ENCODE results near the gene CSNK1E.

The CSNK1E gene

GRCh38 chr22:38246046-38246658 lies 71.1 kb downstream of the CSNK1E start:
- H3K79me2 ChIP-seq, result peaks cover 4% of the 10 kb centered on the region
- H3K9ac ChIP-seq, result no peak overlapping the region
- H2AFZ ChIP-seq, result no peak overlapping the region
- H3K36me3 ChIP-seq (ENCODE audit: control insufficient read depth, insufficient read depth, low read length), result no peaks in the 10 kb centered on the region
- H3K27ac ChIP-seq, result no peak overlapping the region
- H3K4me1 ChIP-seq, result no peaks in the 10 kb centered on the region
- no peaks in the 10 kb centered on the region for H3K9me3 ChIP-seq (ENCODE audit: control insufficient read depth, low read length)
- no peak overlapping the region for H3K4me3 ChIP-seq (ENCODE audit: low read depth, low read length)
- TF ChIP-seq CTCF (IDR thresholded peaks at IDR 0.05), result no peak
- H3K27me3 ChIP-seq (ENCODE audit: control insufficient read depth, insufficient read depth, low read length), result no peaks in the 10 kb centered on the region
- no peak overlapping the region for H3K4me2 ChIP-seq (ENCODE audit: low read length)

- Histone ChIP-seq H3K79me2 (peaks cover 3% of the 10 kb centered on the region), H3K9ac (no peak overlapping the region), H3K27me3 (ENCODE audit: control insufficient read depth, insufficient read depth, low read length) (no peaks in the 10 kb centered on the region), H3K4me2 (ENCODE audit: low read length) (no peak overlapping the region), H3K36me3 (ENCODE audit: control insufficient read depth, insufficient read depth, low read length) (no peaks in the 10 kb centered on the region), H3K27ac (no peak overlapping the region), H3K4me1 (no peaks in the 10 kb centered on the region), H3K9me3 (ENCODE audit: control insufficient read depth, low read length) (no peaks in the 10 kb centered on the region), H2AFZ (no peak overlapping the region), H3K4me3 (ENCODE audit: low read depth, low read length) (no peak overlapping the region)
- no peak for TF ChIP-seq CTCF (IDR thresholded peaks at IDR 0.05)
Observed at GRCh38 chr22:38244106-38244505, 73.1 kb downstream of the CSNK1E start.

- H3K4me2 ChIP-seq (ENCODE audit: low read length), result no peak overlapping the region
- H3K79me2 ChIP-seq, result no peaks in the 10 kb centered on the region
- H2AFZ ChIP-seq, result no peak overlapping the region
- TF ChIP-seq CTCF (IDR thresholded peaks at IDR 0.05), result no peak
- no peak overlapping the region for H3K27ac ChIP-seq
- H3K4me1 ChIP-seq, result no peaks in the 10 kb centered on the region
- H3K4me3 ChIP-seq (ENCODE audit: low read depth, low read length), result no peak overlapping the region
- H3K9me3 ChIP-seq (ENCODE audit: control insufficient read depth, low read length), result no peaks in the 10 kb centered on the region
- no peak overlapping the region for H3K9ac ChIP-seq
- no peaks in the 10 kb centered on the region for H3K27me3 ChIP-seq (ENCODE audit: control insufficient read depth, insufficient read depth, low read length)
- no peaks in the 10 kb centered on the region for H3K36me3 ChIP-seq (ENCODE audit: control insufficient read depth, insufficient read depth, low read length)
Observed at GRCh38 chr22:38243007-38243765, 74.0 kb downstream of the CSNK1E start.

GRCh38 chr22:38240734-38241252 lies 76.4 kb downstream of the CSNK1E start:
- Histone ChIP-seq H2AFZ (no peak overlapping the region), H3K4me2 (ENCODE audit: low read length) (no peak overlapping the region), H3K4me1 (no peaks in the 10 kb centered on the region), H3K27me3 (ENCODE audit: control insufficient read depth, insufficient read depth, low read length) (no peaks in the 10 kb centered on the region), H3K9ac (no peak overlapping the region), H3K9me3 (ENCODE audit: control insufficient read depth, low read length) (no peaks in the 10 kb centered on the region), H3K27ac (no peak overlapping the region), H3K79me2 (no peaks in the 10 kb centered on the region), H3K36me3 (ENCODE audit: control insufficient read depth, insufficient read depth, low read length) (no peaks in the 10 kb centered on the region), H3K4me3 (ENCODE audit: low read depth, low read length) (no peak overlapping the region)
- no peak for TF ChIP-seq CTCF (IDR thresholded peaks at IDR 0.05)
